K562 (cell line): ENCODE measurements around the gene SYT6. TPM values are rescaled to one million over a fixed set of nuclear protein-coding genes. Genes with fewer than 3 reads are reported as not detected.

Source experiments
- ATAC-seq: fragments of 200-7000 bp; cut with Tn5 transposase; 3 replicates; pipeline ENCODE4 v1.9.1; 2020; ENCODE audit warnings: moderate library complexity
- BruUV-seq: library from RNA; stranded (reverse); fragments of 400-500 nt; replicated peaks from 2 replicates; lab custom pipeline; 2021; lab: Mats Ljungman, UMichigan
- CTCF ChIA-PET: fragments of 300-600 bp; formaldehyde crosslinking; extraction: SDS; loops from one replicate; lab custom pipeline; 2021; ENCODE audit warnings: low intra/inter-chr PET ratio; lab: Yijun Ruan, JAX
- POLR2A ChIA-PET: fragments of 300-600, 350-650 bp; sonication (Branson Sonifier 250); formaldehyde crosslinking; extraction: SDS; loops from one replicate; lab custom pipeline; 2021; ENCODE audit warnings: antibody characterized with exemption, inconsistent platforms; lab: Yijun Ruan, JAX
- DNase-seq, 4 experiments: peaks; one replicate each; pipeline versions ENCODE4 v3.0.0 to v3.0.0-alpha.2; 2011 to 2018; ENCODE audit warnings: low spot score in 3 of 4, mixed read lengths in 3 of 4; ENCODE audit errors: extremely low read depth in 1 of 4
- FAIRE-seq: peaks from 2 replicates; lab custom pipeline; 2011; peaks lifted over from hg19 to GRCh38; lab: Jason Lieb, UNC
- H2AFZ ChIP-seq: 2 replicates; pipeline ENCODE4 v1.6.0; 2011; ENCODE audit warnings: low read depth, low read length, control low read depth, inconsistent platforms
- H3K27ac ChIP-seq: fragments of 200-600 bp; 3 replicates; pipeline ENCODE4 v1.8.0; 2011; ENCODE audit warnings: low read depth, mild to moderate bottlenecking, control low read depth, inconsistent platforms, low read length, moderate library complexity, mixed read lengths; ENCODE audit errors: extremely low read depth
- H3K27me3 ChIP-seq, 2 experiments: fragments of 300-600 bp in 1 of 2; 2 replicates in 1 of 2; 3 replicates in 1 of 2; pipeline versions ENCODE4 v1.6.0 to v1.8.0; 2011; ENCODE audit warnings: inconsistent platforms in 2 of 2, low read length in 2 of 2, mild to moderate bottlenecking in 1 of 2, mixed read lengths in 1 of 2, moderate library complexity in 1 of 2; ENCODE audit not compliant: control insufficient read depth in 2 of 2, insufficient read depth in 2 of 2
- H3K36me3 ChIP-seq: fragments of 300-600 bp; 3 replicates; pipeline ENCODE4 v1.8.0; 2011; ENCODE audit warnings: mild to moderate bottlenecking, low read length, inconsistent platforms; ENCODE audit not compliant: control insufficient read depth, insufficient read depth
- H3K4me1 ChIP-seq, 2 experiments: fragments of 200-600 bp in 1 of 2; replicated peaks in 1 of 2; 2 replicates in 1 of 2; 3 replicates in 1 of 2; pipeline versions ENCODE4 v1.5.1 to v1.8.0; 2011; ENCODE audit warnings: inconsistent platforms in 2 of 2, low read length in 2 of 2, mild to moderate bottlenecking in 1 of 2, mixed read lengths in 1 of 2, moderate library complexity in 1 of 2; ENCODE audit not compliant: control insufficient read depth in 2 of 2, insufficient read depth in 2 of 2
- H3K4me2 ChIP-seq: 2 replicates; pipeline ENCODE4 v1.6.1; 2011; ENCODE audit warnings: low read length, control low read depth, inconsistent platforms, mixed read lengths; ENCODE audit not compliant: insufficient read depth
- H3K4me3 ChIP-seq: fragments of 200-600 bp; sonication (generic), shearing (Covaris generic); 2 replicates; pipeline ENCODE4 v1.5.1; 2016; ENCODE audit warnings: control low read depth, inconsistent platforms
- H3K79me2 ChIP-seq: fragments of 200-600 bp; 3 replicates; pipeline ENCODE4 v1.8.0; 2011; ENCODE audit warnings: low read length, inconsistent platforms; ENCODE audit not compliant: control insufficient read depth, insufficient read depth
- H3K9ac ChIP-seq, 2 experiments: 2 replicates each; pipeline versions ENCODE4 v1.6.0 to v1.6.1; 2011; ENCODE audit warnings: low read depth in 2 of 2, low read length in 2 of 2, control low read depth in 1 of 2, inconsistent platforms in 1 of 2, mild to moderate bottlenecking in 1 of 2, mixed read lengths in 1 of 2; ENCODE audit not compliant: insufficient read depth in 1 of 2
- H3K9me1 ChIP-seq: one replicate; pipeline ENCODE4 v1.6.0; 2011; ENCODE audit warnings: inconsistent platforms, mild to moderate bottlenecking, low read length, moderate library complexity; ENCODE audit not compliant: control insufficient read depth, insufficient read depth
- H3K9me3 ChIP-seq: replicated peaks from 2 replicates; pipeline ENCODE4 v1.5.1; 2011; ENCODE audit warnings: low read depth, low read length, inconsistent platforms; ENCODE audit not compliant: control insufficient read depth, insufficient read depth
- H4K20me1 ChIP-seq: replicated peaks from 2 replicates; pipeline ENCODE4 v1.6.1; 2011; ENCODE audit warnings: low read length, inconsistent platforms, mixed read lengths; ENCODE audit not compliant: control insufficient read depth, insufficient read depth
- EHMT2 ChIP-seq: fragments of 450-650 bp; IDR thresholded peaks from 2 replicates; pipeline ENCODE4 v1.6.1; 2018; ENCODE audit warnings: antibody characterized with exemption
- MIER1 ChIP-seq: fragments of 450-650 bp; IDR thresholded peaks from 2 replicates; pipeline ENCODE4 v1.6.1; 2016; ENCODE audit warnings: antibody characterized with exemption, mild to moderate bottlenecking, low read depth
- RBBP5 ChIP-seq: fragments of 200-600 bp; sonication (generic); IDR thresholded peaks from 2 replicates; pipeline ENCODE4 v1.6.1; 2012; ENCODE audit warnings: borderline replicate concordance, mild to moderate bottlenecking, low read length, control low read depth, inconsistent platforms; ENCODE audit not compliant: insufficient read depth, poor library complexity, severe bottlenecking
- REST ChIP-seq, 2 experiments: fragments of 450-650 bp; formaldehyde crosslinking in 1 of 2; IDR thresholded peaks; 2 replicates each; pipeline versions ENCODE4 v1.4.0 to v1.6.1; 2014 to 2020; ENCODE audit warnings: mild to moderate bottlenecking in 2 of 2, borderline replicate concordance in 1 of 2, low read depth in 1 of 2
- SRSF1 ChIP-seq: fragments of 200-400 bp; formaldehyde crosslinking; IDR thresholded peaks from 2 replicates; pipeline ENCODE4 v1.6.1; 2017; ENCODE audit warnings: mild to moderate bottlenecking, low read depth, low read length, moderate library complexity
- ZBTB7A ChIP-seq: IDR thresholded peaks from 2 replicates; pipeline ENCODE4 v1.6.1; 2011; ENCODE audit warnings: low read depth, mild to moderate bottlenecking, low read length, moderate library complexity, borderline replicate concordance; ENCODE audit not compliant: control insufficient read depth
- WGBS: fragments of 100-300 bp; shearing (Covaris generic); methylation state at CpG from one replicate; pipeline ENCODE4 v1.1.6; 2016; ENCODE audit warnings: low coverage, mixed read lengths; ENCODE audit not compliant: insufficient coverage; ENCODE audit errors: missing lambda C conversion rate; 5-methylcytosine and 5-hydroxymethylcytosine counted together
- in situ Hi-C: fragments of 300-500 bp; cut with MboI; formaldehyde crosslinking; loops from 4 replicates; pipeline ENCODE4 v1.15.0; 2018; ENCODE audit warnings: inconsistent platforms, mixed read lengths
- intact Hi-C: fragments of 100-400 bp; cut with micrococcal nuclease; formaldehyde crosslinking; loops from 2 replicates; pipeline ENCODE4 v1.14.2; 2022
- polyA plus RNA-seq, 8 experiments: library from polyadenylated mRNA; depleted of rRNA in 4 of 8; stranded (reverse) in 5 of 8; unstranded in 3 of 8; fragments of >200 nt; fragmentation: Nextera tagmentation in 2 of 8; fragmentation: Illumina TruSeq in 1 of 8; extraction: Ambion mirVana in 2 of 8; extraction: Trizol in 1 of 8; gene quantifications; 2 replicates each; pipeline versions ENCODE4 v1.2.1 to v1.2.3, GENCODE V29; 2011 to 2014; ENCODE audit warnings: inconsistent platforms in 1 of 8, missing spikeins in 1 of 8
- total RNA-seq, 7 experiments: library from RNA; depleted of rRNA in 6 of 7; stranded (reverse); fragments of >200 nt in 6 of 7; fragmentation: Illumina TruSeq in 2 of 7; extraction: Trizol in 2 of 7; gene quantifications; 2 replicates each; pipeline versions ENCODE4 v1.2.1 to v1.2.3, GENCODE V29; 2011 to 2021; ENCODE audit warnings: low replicate concordance in 1 of 7
- TF ChIP-seq, protein P1 (sequence below): fragments of 450-650 bp; formaldehyde crosslinking; IDR thresholded peaks from 2 replicates; pipeline ENCODE4 v1.4.0; 2020; ENCODE audit warnings: mild to moderate bottlenecking, moderate library complexity

Gene SYT6
- total and polyA plus RNA-seq, 9 of the 15 experiments (the other 6 are each of a cell fraction or from before 2014, with no cell fraction given): 0.06 TPM; not detected in 8

- WGBS: 12% methylated on average over 19 of the region's 19 CpGs
- TF ChIP-seq, protein P1, sequence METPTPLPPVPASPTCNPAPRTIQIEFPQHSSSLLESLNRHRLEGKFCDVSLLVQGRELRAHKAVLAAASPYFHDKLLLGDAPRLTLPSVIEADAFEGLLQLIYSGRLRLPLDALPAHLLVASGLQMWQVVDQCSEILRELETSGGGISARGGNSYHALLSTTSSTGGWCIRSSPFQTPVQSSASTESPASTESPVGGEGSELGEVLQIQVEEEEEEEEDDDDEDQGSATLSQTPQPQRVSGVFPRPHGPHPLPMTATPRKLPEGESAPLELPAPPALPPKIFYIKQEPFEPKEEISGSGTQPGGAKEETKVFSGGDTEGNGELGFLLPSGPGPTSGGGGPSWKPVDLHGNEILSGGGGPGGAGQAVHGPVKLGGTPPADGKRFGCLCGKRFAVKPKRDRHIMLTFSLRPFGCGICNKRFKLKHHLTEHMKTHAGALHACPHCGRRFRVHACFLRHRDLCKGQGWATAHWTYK (CRISPR knock-in tag): no peak
- TF ChIP-seq REST (IDR thresholded peaks at IDR 0.05; ENCODE audit: borderline replicate concordance) (peak; percentile 97), REST (CRISPR knock-in tag; IDR thresholded peaks at IDR 0.05; ENCODE audit: low read depth) (peak; percentile 92), SRSF1 (no peak), RBBP5 (no peak), EHMT2 (peak; percentile 90; the same call in 1 of the 2 replicates), MIER1 (peak; percentile 85), ZBTB7A (peak; percentile 54; the same call in 1 of the 2 replicates)
- peaks cover 0 to 23% of the 10 kb centered on the region in 2 experiments; a peak in 1 of 5 replicates for H3K4me1 ChIP-seq
- H3K9ac ChIP-seq: 0 out of 4 replicates have a peak overlapping the region, but pooled peaks of 1 of the 2 experiments have one; percentile 10
- H3K27ac ChIP-seq: no peak overlapping the region
- POLR2A ChIA-PET: no interaction called here
- CTCF ChIA-PET: no interaction called here
- ATAC-seq (peak; percentile 47; the same call in 2 of the 3 replicates), DNase-seq (peak in 1 of 4 experiments; percentile 10), FAIRE-seq (no peak)
- intact Hi-C loops (no loop called here), in situ Hi-C loops (no loop called here)
- peaks cover 5% of the 10 kb centered on the region; the same call in 1 of the 2 replicates for H4K20me1 ChIP-seq
- H3K4me2 ChIP-seq: no peak overlapping the region
- H3K9me1 ChIP-seq: no peaks in the 10 kb centered on the region
- no peaks in the 10 kb centered on the region for H3K36me3 ChIP-seq
- no peaks in the 10 kb centered on the region for H3K9me3 ChIP-seq
- H3K4me3 ChIP-seq: no peak overlapping the region
- no peak overlapping the region for H2AFZ ChIP-seq
- no TSS peak for BruUV-seq
- H3K27me3 ChIP-seq: peaks cover 24 to 55% of the 10 kb centered on the region in 2 experiments; a peak in 3 of 5 replicates
- H3K79me2 ChIP-seq: no peaks in the 10 kb centered on the region
Observed at GRCh38 chr1:114154963-114155322, 1.3 kb upstream of the SYT6 start.
